Neural cell (in vitro differentiated cells): Measurements from ENCODE around the gene MRPS5.

Experiments used
- EP300 ChIP-seq: fragments of 450-650 bp; conservative IDR thresholded peaks from 2 replicates; pipeline ENCODE4 v1.6.1; 2014; ENCODE audit warnings: antibody characterized with exemption, mild to moderate bottlenecking, moderate library complexity; ENCODE audit not compliant: poor library complexity, severe bottlenecking
- EZH2 ChIP-seq: fragments of 200-600, 300-800 bp; shearing (Covaris generic), sonication (generic); IDR thresholded peaks from 2 replicates; pipeline ENCODE4 v1.6.1; 2014; ENCODE audit warnings: antibody characterized with exemption, low read length, borderline replicate concordance, mild to moderate bottlenecking; ENCODE audit not compliant: insufficient read depth, poor library complexity, severe bottlenecking
- MXI1 ChIP-seq: fragments of 450-650 bp; conservative IDR thresholded peaks from 2 replicates; pipeline ENCODE4 v1.6.1; 2014; ENCODE audit warnings: antibody characterized with exemption, mild to moderate bottlenecking; ENCODE audit not compliant: poor library complexity, severe bottlenecking
- POLR2AphosphoS5 ChIP-seq: IDR thresholded peaks from 2 replicates; pipeline ENCODE4 v1.6.1; 2012
- TAF1 ChIP-seq: IDR thresholded peaks from 2 replicates; pipeline ENCODE4 v1.6.1; 2012; ENCODE audit warnings: low read depth
- TF ChIP-seq, protein P1 (sequence below): fragments of 450-650 bp; IDR thresholded peaks from 2 replicates; pipeline ENCODE4 v1.5.1; 2014; ENCODE audit warnings: antibody characterized with exemption, mild to moderate bottlenecking, moderate library complexity; ENCODE audit not compliant: poor library complexity, severe bottlenecking

DNA sequence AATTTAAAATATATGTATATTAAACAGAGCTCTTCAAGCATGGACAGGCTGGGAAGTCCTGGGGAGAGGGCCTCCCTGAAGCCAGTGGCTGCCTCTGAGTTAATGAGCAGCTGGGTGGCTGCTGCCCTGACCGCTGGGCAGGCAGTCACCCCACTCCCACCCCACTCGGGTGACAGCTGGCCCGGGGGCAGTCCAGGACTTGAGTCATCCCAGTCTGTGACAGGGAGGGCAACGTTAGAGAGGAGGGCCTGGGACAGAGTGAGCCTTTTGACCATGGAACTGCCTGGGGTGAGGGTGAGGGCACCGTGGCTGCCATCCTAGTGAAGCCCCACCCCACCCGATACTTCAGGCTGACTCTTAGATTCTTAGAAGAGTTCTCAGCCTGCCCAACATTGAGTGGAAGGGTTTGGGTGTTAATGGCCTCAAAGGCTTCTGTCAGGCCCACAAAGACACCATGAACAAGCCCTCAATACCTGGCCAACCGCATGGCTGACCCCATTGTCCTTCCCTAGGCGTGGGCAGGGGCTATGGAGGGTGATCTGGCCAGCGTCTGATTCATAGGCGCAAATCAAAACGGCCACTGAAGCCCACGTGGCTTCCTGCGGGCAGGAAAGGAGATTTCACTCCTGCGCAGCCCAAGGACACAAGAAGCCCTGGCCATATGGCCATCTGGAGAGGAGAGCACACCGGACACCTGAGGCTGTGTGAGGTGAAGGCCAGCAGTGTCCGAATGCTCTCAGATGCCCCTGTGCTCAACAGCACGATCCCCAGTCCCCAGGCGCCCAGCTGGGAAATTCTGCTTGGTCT is 47.5 kb downstream of the MRPS5 start:
- TF ChIP-seq, protein P1, sequence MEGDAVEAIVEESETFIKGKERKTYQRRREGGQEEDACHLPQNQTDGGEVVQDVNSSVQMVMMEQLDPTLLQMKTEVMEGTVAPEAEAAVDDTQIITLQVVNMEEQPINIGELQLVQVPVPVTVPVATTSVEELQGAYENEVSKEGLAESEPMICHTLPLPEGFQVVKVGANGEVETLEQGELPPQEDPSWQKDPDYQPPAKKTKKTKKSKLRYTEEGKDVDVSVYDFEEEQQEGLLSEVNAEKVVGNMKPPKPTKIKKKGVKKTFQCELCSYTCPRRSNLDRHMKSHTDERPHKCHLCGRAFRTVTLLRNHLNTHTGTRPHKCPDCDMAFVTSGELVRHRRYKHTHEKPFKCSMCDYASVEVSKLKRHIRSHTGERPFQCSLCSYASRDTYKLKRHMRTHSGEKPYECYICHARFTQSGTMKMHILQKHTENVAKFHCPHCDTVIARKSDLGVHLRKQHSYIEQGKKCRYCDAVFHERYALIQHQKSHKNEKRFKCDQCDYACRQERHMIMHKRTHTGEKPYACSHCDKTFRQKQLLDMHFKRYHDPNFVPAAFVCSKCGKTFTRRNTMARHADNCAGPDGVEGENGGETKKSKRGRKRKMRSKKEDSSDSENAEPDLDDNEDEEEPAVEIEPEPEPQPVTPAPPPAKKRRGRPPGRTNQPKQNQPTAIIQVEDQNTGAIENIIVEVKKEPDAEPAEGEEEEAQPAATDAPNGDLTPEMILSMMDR, result no peak
- TF ChIP-seq MXI1 (no peak), EZH2 (no peak), POLR2AphosphoS5 (no peak), TAF1 (no peak), EP300 (no peak)
